Midbrain (tissue), 1 donor: Measurements from ENCODE around the gene GAS5.

Experiments
- DNase-seq: peaks from one replicate; lab custom pipeline; 2025; lab: John Stamatoyannopoulos, UW

GAS5 gene

GRCh38 chr1:173824315-173825081, 43.3 kb downstream of the GAS5 start, which contains the start of the genes CENPL and DARS2:
TSS of gene CENPL (minus strand) at chr1:173824883. CDS start at chr1:173811299, 13,584 bp downstream.
TSS of gene DARS2 (plus strand) at chr1:173824673. CDS start at chr1:173825230, 557 bp downstream.
- DNase-seq: peak; percentile 98

- no peak for DNase-seq
Observed at GRCh38 chr1:173823781-173824314, 43.9 kb downstream of the GAS5 start.

- DNase-seq: no peak
Observed at GRCh38 chr1:173821680-173822079, 46.1 kb downstream of the GAS5 start.

GRCh38 chr1:173818459-173818858, 49.3 kb downstream of the GAS5 start:
- DNase-seq: no peak
